Measurements from ENCODE around the gene HTATSF1. TPM values are rescaled to one million over a fixed set of nuclear protein-coding genes. Genes with fewer than 3 reads are reported as not detected.

HTATSF1 gene
- total RNA-seq, 1 experiment from 2014 or later = 49.5 TPM

GRCh38 chrX:136467303-136467702 lies 30.1 kb upstream of the HTATSF1 start:
- H3K56ac ChIP-seq (ENCODE audit: insufficient read length, low read depth, low read length) = no peak overlapping the region
- Mint-ChIP-seq H3K9me3 (peaks cover 57 to 58% of the 10 kb centered on the region in 2 experiments), H3K36me3 (ENCODE audit: insufficient read depth in 1 of 3, low read depth in 3 of 3) (peaks cover 0 to 5% (median 3%) of the 10 kb centered on the region in 3 experiments; a peak in 3 of 7 replicates), H3K27ac (no peak overlapping the region), H3K4me1 (no peaks in the 10 kb centered on the region), H3K4me3 (no peak overlapping the region), H3K27me3 (ENCODE audit: low read depth) (peaks cover 2% of the 10 kb centered on the region; the same call in 1 of the 2 replicates)
- H3K14ac ChIP-seq (ENCODE audit: insufficient read depth, low read length) = no peak overlapping the region
- no peak overlapping the region for H2BK15ac ChIP-seq (ENCODE audit: low read depth, low read length)
- H2AFZ ChIP-seq (ENCODE audit: low read length) = no peak overlapping the region
- H2BK120ac ChIP-seq (ENCODE audit: low read depth, low read length, poor library complexity, severe bottlenecking) = no peak overlapping the region
- TF ChIP-seq CTCF (conservative IDR thresholded peaks at IDR 0.05) = no peak
- H3K4me2 ChIP-seq (ENCODE audit: insufficient read depth, insufficient read length, low read length) = no peak overlapping the region
- DNase-seq = no peak
- H2BK20ac ChIP-seq (ENCODE audit: low read depth, low read length, poor library complexity, severe bottlenecking) = no peak overlapping the region
- H2BK5ac ChIP-seq (ENCODE audit: insufficient read length, low read length) = no peak overlapping the region
- H2AK5ac ChIP-seq (ENCODE audit: insufficient read length, low read length) = no peak overlapping the region
- H3K79me1 ChIP-seq (ENCODE audit: insufficient read depth, low read depth, low read length, poor library complexity, severe bottlenecking) = no peaks in the 10 kb centered on the region
- H3K4ac ChIP-seq (ENCODE audit: low read depth, low read length) = no peak overlapping the region
- no peak overlapping the region for H3K23ac ChIP-seq (ENCODE audit: insufficient read length, low read depth, low read length)
- no peaks in the 10 kb centered on the region for H3K23me2 ChIP-seq (ENCODE audit: insufficient read length, low read depth, low read length, poor library complexity, severe bottlenecking)
- H3K9ac ChIP-seq (ENCODE audit: extremely low read depth, insufficient read length, low read length) = no peak overlapping the region
- no peak overlapping the region for H3T11ph ChIP-seq (ENCODE audit: low read length)
- no peak overlapping the region for H4K5ac ChIP-seq (ENCODE audit: insufficient read length, low read depth, low read length)
- H3K79me2 ChIP-seq (ENCODE audit: insufficient read depth, low read length) = no peaks in the 10 kb centered on the region
- no CpG with 5 or more reads among the region's 3 CpGs for WGBS (ENCODE audit: extremely low coverage, insufficient read length, low lambda C conversion rate)
- H3K27ac ChIP-seq (ENCODE audit: insufficient read length, low read depth, low read length) = no peak overlapping the region
- H3K4me1 ChIP-seq (ENCODE audit: insufficient read depth, low read length) = no peaks in the 10 kb centered on the region
- H3K9me3 ChIP-seq (ENCODE audit: control insufficient read depth, low read depth, low read length) = peaks cover 13% of the 10 kb centered on the region
- H3K27me3 ChIP-seq (ENCODE audit: insufficient read depth, low read length) = no peaks in the 10 kb centered on the region
- no peak overlapping the region for H2BK12ac ChIP-seq (ENCODE audit: insufficient read length, low read depth, low read length)
- no peaks in the 10 kb centered on the region for H4K20me1 ChIP-seq (ENCODE audit: control insufficient read depth, insufficient read depth, insufficient read length)
- H4K8ac ChIP-seq (replicated peaks; ENCODE audit: insufficient read length, low read depth, low read length) = no peak overlapping the region
- H3K18ac ChIP-seq (ENCODE audit: insufficient read length, low read depth, low read length) = no peak overlapping the region
- H4K91ac ChIP-seq (ENCODE audit: insufficient read length, low read depth, low read length) = no peak overlapping the region

Measured in H9 (cell line).